ENCODE data around the gene SSH3. TPM values are rescaled to one million over a fixed set of nuclear protein-coding genes. Genes with fewer than 3 reads are reported as not detected.

SSH3 gene
- total RNA-seq, 1 experiment from 2014 or later, result 73.0 TPM

GRCh38 chr11:67272327-67273259 lies 30.7 kb upstream of the SSH3 start:
- peaks cover 18% of the 10 kb centered on the region for H3K4me1 Mint-ChIP-seq (ENCODE audit: low read depth, unreplicated experiment)
- CTCF ChIA-PET, result no interaction called here

GRCh38 chr11:67273260-67273990 lies 29.9 kb upstream of the SSH3 start:
- Mint-ChIP-seq H3K27me3 (ENCODE audit: unreplicated experiment) (no peaks in the 10 kb centered on the region), H3K4me1 (ENCODE audit: low read depth, unreplicated experiment) (peaks cover 10% of the 10 kb centered on the region), H3K27ac (ENCODE audit: unreplicated experiment) (no peak overlapping the region), H3K36me3 (ENCODE audit: insufficient read depth, unreplicated experiment) (peaks cover 30% of the 10 kb centered on the region), H3K4me3 (ENCODE audit: low read depth, unreplicated experiment) (no peak overlapping the region), H3K9me3 (ENCODE audit: low read depth, unreplicated experiment) (no peaks in the 10 kb centered on the region)
- BruUV-seq (replicated peaks), result no TSS peak
- TF ChIP-seq CTCF (IDR thresholded peaks at IDR 0.05; ENCODE audit: unreplicated experiment), result no peak
- CTCF ChIA-PET, result no interaction called here
- DNase-seq, result no peak
- intact Hi-C loops (cut with micrococcal nuclease; ENCODE audit: unreplicated experiment), result no loop called here

More at GRCh38 chr11:67272327-67273259, 30.7 kb upstream of the SSH3 start:
- TF ChIP-seq CTCF (IDR thresholded peaks at IDR 0.05; ENCODE audit: unreplicated experiment), result no peak
- H3K9me3 Mint-ChIP-seq (ENCODE audit: low read depth, unreplicated experiment), result no peaks in the 10 kb centered on the region
- H3K4me3 Mint-ChIP-seq (ENCODE audit: low read depth, unreplicated experiment), result no peak overlapping the region
- H3K27me3 Mint-ChIP-seq (ENCODE audit: unreplicated experiment), result no peaks in the 10 kb centered on the region
- no TSS peak for BruUV-seq (replicated peaks)
- DNase-seq, result no peak
- intact Hi-C loops (cut with micrococcal nuclease; ENCODE audit: unreplicated experiment), result no loop called here
- peaks cover 37% of the 10 kb centered on the region for H3K36me3 Mint-ChIP-seq (ENCODE audit: insufficient read depth, unreplicated experiment)
- H3K27ac Mint-ChIP-seq (ENCODE audit: unreplicated experiment), result no peak overlapping the region

- H3K4me1 Mint-ChIP-seq (ENCODE audit: low read depth, unreplicated experiment), result peaks cover 9% of the 10 kb centered on the region
- no peak overlapping the region for H3K4me3 Mint-ChIP-seq (ENCODE audit: low read depth, unreplicated experiment)
- no TSS peak for BruUV-seq (replicated peaks)
- H3K36me3 Mint-ChIP-seq (ENCODE audit: insufficient read depth, unreplicated experiment), result peaks cover 44% of the 10 kb centered on the region
- DNase-seq, result no peak
- H3K27me3 Mint-ChIP-seq (ENCODE audit: unreplicated experiment), result no peaks in the 10 kb centered on the region
- TF ChIP-seq CTCF (IDR thresholded peaks at IDR 0.05; ENCODE audit: unreplicated experiment), result no peak
- no peak overlapping the region for H3K27ac Mint-ChIP-seq (ENCODE audit: unreplicated experiment)
- H3K9me3 Mint-ChIP-seq (ENCODE audit: low read depth, unreplicated experiment), result no peaks in the 10 kb centered on the region
- intact Hi-C loops (cut with micrococcal nuclease; ENCODE audit: unreplicated experiment), result no loop called here
- CTCF ChIA-PET, result interaction anchor here (0.6 kb wide), 1 partner anchor 678 kb away, joined by 3 read pairs; no protein-coding TSS in a partner anchor
Observed at GRCh38 chr11:67274768-67275605, 28.3 kb upstream of the SSH3 start.
